ENCODE data around the gene ATP8B1.

Gene ATP8B1

DNA sequence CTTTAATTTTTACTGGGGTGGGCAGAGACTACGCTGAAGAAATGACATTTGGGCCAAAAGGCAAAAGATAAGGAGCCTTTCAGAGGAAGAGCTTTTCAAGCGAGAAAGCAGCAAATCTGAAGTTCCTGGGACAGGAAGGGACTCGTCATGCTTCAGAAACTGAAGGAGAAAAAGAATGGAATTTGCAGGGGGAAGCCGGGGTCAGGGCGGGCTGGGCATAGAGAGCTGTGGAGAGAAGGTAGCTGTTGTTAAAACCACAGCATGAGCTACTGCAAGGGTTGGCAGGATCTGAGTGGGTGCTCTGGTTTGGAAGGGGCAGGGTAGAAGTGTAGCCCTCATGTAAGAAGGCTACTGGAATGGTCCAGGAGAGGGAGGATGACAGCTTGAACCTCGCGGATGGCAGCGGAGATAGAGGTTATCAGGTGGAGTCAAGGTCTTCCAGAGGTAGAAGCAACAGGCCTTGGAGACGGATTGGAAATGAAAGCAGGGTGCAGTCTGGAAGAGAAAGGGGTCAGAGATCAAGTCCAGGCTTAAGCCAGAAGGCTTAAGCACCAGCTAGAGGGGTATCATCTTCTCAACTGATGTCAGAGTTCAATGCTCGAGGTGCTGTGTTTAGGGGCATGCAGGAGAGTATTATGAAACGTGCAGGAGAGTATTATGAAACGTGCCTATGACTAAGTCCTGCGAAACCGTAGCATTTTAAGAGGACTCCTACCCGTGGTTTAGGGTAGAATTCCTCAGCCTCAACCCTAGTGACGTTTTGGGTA lies 18.9 kb downstream of the ATP8B1 start:
- DNase-seq: peak; percentile 67
- TF ChIP-seq, protein P1, sequence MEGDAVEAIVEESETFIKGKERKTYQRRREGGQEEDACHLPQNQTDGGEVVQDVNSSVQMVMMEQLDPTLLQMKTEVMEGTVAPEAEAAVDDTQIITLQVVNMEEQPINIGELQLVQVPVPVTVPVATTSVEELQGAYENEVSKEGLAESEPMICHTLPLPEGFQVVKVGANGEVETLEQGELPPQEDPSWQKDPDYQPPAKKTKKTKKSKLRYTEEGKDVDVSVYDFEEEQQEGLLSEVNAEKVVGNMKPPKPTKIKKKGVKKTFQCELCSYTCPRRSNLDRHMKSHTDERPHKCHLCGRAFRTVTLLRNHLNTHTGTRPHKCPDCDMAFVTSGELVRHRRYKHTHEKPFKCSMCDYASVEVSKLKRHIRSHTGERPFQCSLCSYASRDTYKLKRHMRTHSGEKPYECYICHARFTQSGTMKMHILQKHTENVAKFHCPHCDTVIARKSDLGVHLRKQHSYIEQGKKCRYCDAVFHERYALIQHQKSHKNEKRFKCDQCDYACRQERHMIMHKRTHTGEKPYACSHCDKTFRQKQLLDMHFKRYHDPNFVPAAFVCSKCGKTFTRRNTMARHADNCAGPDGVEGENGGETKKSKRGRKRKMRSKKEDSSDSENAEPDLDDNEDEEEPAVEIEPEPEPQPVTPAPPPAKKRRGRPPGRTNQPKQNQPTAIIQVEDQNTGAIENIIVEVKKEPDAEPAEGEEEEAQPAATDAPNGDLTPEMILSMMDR (IDR thresholded peaks at IDR 0.05; ENCODE audit: low read depth, low read length, missing control alignments): no peak
- in situ Hi-C loops (cut with HindIII; ENCODE audit: low pct_ligation_motif_present, low sequenced_read_pairs): no loop called here
- H3K36me3 ChIP-seq (replicated peaks): no peaks in the 10 kb centered on the region
- no peaks in the 10 kb centered on the region for H3K27me3 ChIP-seq (replicated peaks)
- H3K27ac ChIP-seq: peak overlapping the region; percentile 81
- no peak overlapping the region for H3K4me3 ChIP-seq (ENCODE audit: low read depth, low read length)

- in situ Hi-C loops (cut with HindIII; ENCODE audit: low pct_ligation_motif_present, low sequenced_read_pairs): no loop called here
- Histone ChIP-seq H3K27me3 (replicated peaks) (no peaks in the 10 kb centered on the region), H3K27ac (no peak overlapping the region), H3K36me3 (replicated peaks) (no peaks in the 10 kb centered on the region), H3K4me3 (ENCODE audit: low read depth, low read length) (no peak overlapping the region)
- no peak for DNase-seq
- TF ChIP-seq, protein P1 (IDR thresholded peaks at IDR 0.05; ENCODE audit: low read depth, low read length, missing control alignments): no peak
Observed at GRCh38 chr18:57782049-57782448, 21.1 kb downstream of the ATP8B1 start.

DNA sequence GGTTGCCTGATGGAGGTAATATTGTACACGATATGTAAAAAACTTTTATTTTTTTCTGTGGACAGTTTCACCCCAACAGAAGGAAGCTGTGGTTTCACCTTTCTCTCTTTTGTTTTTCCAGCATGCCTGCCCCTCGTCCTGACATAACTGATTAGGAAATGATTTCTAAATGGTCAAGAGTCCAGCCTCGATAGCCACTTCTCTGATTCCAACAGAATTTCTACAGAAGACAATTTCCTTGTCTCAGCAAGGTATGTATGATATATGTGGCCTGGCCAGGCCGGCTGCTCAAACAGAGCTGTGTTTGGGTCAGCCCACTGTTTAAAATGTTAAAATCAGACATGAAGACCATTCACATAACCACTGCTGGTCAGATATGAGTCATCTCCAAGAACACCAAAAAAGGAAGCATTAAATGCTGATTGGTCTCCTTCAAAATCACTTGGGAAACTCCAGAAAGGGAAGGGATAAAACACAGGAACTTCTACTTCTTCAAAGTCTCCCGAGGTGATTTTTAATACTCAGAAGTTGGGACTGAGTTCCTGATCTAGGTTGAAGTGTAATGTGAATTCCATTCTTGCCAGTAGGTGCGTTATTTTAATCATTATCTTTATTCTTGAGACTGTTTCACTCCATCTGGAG lies 22.3 kb downstream of the ATP8B1 start:
- H3K27ac ChIP-seq: peak overlapping the region; percentile 86
- no peaks in the 10 kb centered on the region for H3K27me3 ChIP-seq (replicated peaks)
- H3K36me3 ChIP-seq (replicated peaks): no peaks in the 10 kb centered on the region
- DNase-seq: peak; percentile 50
- no peak overlapping the region for H3K4me3 ChIP-seq (ENCODE audit: low read depth, low read length)
- in situ Hi-C loops (cut with HindIII; ENCODE audit: low pct_ligation_motif_present, low sequenced_read_pairs): no loop called here
- TF ChIP-seq, protein P1 (IDR thresholded peaks at IDR 0.05; ENCODE audit: low read depth, low read length, missing control alignments): no peak

GRCh38 chr18:57780318-57780705 lies 22.8 kb downstream of the ATP8B1 start:
- no peak for DNase-seq
- TF ChIP-seq, protein P1 (IDR thresholded peaks at IDR 0.05; ENCODE audit: low read depth, low read length, missing control alignments): no peak
- no peaks in the 10 kb centered on the region for H3K27me3 ChIP-seq (replicated peaks)
- H3K27ac ChIP-seq: peak overlapping the region; percentile 86
- no peaks in the 10 kb centered on the region for H3K36me3 ChIP-seq (replicated peaks)
- no peak overlapping the region for H3K4me3 ChIP-seq (ENCODE audit: low read depth, low read length)
- in situ Hi-C loops (cut with HindIII; ENCODE audit: low pct_ligation_motif_present, low sequenced_read_pairs): no loop called here

DNA sequence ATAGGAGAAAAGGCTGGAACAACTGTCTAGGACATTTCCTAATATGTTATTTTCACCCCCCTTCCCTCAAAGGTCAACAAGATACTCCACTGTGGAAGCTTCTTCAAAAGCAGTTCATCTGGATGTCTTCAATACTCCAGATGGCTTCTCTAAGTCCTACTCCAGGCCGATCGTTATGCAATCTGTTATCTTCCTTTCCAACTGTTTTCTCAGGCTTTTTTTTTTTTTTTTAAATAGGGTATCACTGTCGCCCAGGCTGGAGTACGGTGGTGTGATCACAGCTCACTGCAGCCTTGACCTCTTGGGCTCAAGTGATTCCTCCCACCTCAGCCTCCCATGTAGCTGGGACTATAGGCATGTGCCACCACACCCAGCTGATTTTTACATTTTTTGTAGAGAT lies 26.3 kb downstream of the ATP8B1 start:
- in situ Hi-C loops (cut with HindIII; ENCODE audit: low pct_ligation_motif_present, low sequenced_read_pairs): no loop called here
- Histone ChIP-seq H3K36me3 (replicated peaks) (no peaks in the 10 kb centered on the region), H3K4me3 (ENCODE audit: low read depth, low read length) (no peak overlapping the region), H3K27ac (no peak overlapping the region), H3K27me3 (replicated peaks) (no peaks in the 10 kb centered on the region)
- no peak for DNase-seq
- TF ChIP-seq, protein P1 (IDR thresholded peaks at IDR 0.05; ENCODE audit: low read depth, low read length, missing control alignments): no peak

Data from brain microvascular endothelial cell (primary cell).